WTC11 (cell line): ENCODE measurements around the gene COPZ2. TPM values are rescaled to one million over a fixed set of nuclear protein-coding genes. Genes with fewer than 3 reads are reported as not detected.

Experiments
- ATAC-seq: fragments of 200-7000 bp; cut with Tn5 transposase; 2 replicates; pipeline ENCODE4 v1.10.0; 2021; ENCODE audit warnings: mild to moderate bottlenecking, moderate library complexity
- CTCF ChIA-PET: fragments of 300-600 bp; sonication (Branson Sonifier 250); formaldehyde crosslinking; loops from one replicate; lab custom pipeline; 2021; ENCODE audit warnings: antibody characterized with exemption; lab: Charles Lee
- POLR2A ChIA-PET: fragments of 350-600 bp; sonication (Branson Sonifier 250); formaldehyde crosslinking; loops from one replicate; lab custom pipeline; 2021; ENCODE audit warnings: antibody characterized with exemption; lab: Charles Lee
- DNase-seq: peaks from one replicate; pipeline ENCODE4 v3.0.0; 2021; ENCODE audit warnings: low spot score
- H3K27ac Mint-ChIP-seq: 2 replicates; pipeline ENCODE4 v1.8.0; 2021; ENCODE audit warnings: mixed read lengths
- H3K27me3 Mint-ChIP-seq: 2 replicates; pipeline ENCODE4 v1.8.0; 2021; ENCODE audit warnings: low read depth, mild to moderate bottlenecking, moderate library complexity, mixed read lengths
- H3K36me3 Mint-ChIP-seq: 2 replicates; pipeline ENCODE4 v1.8.0; 2021; ENCODE audit warnings: mixed read lengths
- H3K4me1 Mint-ChIP-seq: 2 replicates; pipeline ENCODE4 v1.8.0; 2022; ENCODE audit warnings: mixed read lengths
- H3K4me3 Mint-ChIP-seq: 2 replicates; pipeline ENCODE4 v1.8.0; 2021; ENCODE audit warnings: mild to moderate bottlenecking, moderate library complexity, mixed read lengths
- H3K9me3 Mint-ChIP-seq: 2 replicates; pipeline ENCODE4 v1.8.0; 2021; ENCODE audit warnings: mixed read lengths
- FOXK1 ChIP-seq: sonication (generic); formaldehyde crosslinking; IDR thresholded peaks from 2 replicates; pipeline ENCODE4 v1.8.0; 2022; ENCODE audit warnings: mild to moderate bottlenecking, moderate library complexity, missing genetic modification reagents
- GTF2I ChIP-seq: fragments of 250-450 bp; sonication (Bioruptor Pico); conservative IDR thresholded peaks from 2 replicates; pipeline ENCODE4 v1.4.0; 2021; ENCODE audit warnings: mild to moderate bottlenecking
- IRF2 ChIP-seq: sonication (generic); formaldehyde crosslinking; IDR thresholded peaks from 2 replicates; pipeline ENCODE4 v1.8.0; 2022; ENCODE audit warnings: low read depth, missing genetic modification reagents, borderline replicate concordance
- MXD4 ChIP-seq: fragments of 250-450 bp; sonication (Bioruptor Pico); IDR thresholded peaks from 2 replicates; pipeline ENCODE4 v1.8.0; 2021; ENCODE audit warnings: mild to moderate bottlenecking, moderate library complexity, borderline replicate concordance
- RELA ChIP-seq: sonication (generic); formaldehyde crosslinking; IDR thresholded peaks from 2 replicates; pipeline ENCODE4 v1.8.1; 2022; ENCODE audit warnings: missing genetic modification reagents, mild to moderate bottlenecking, borderline replicate concordance
- RORB ChIP-seq: fragments of 250-450 bp; sonication (Bioruptor Pico); IDR thresholded peaks from 2 replicates; pipeline ENCODE4 v1.9.0; 2021; ENCODE audit warnings: mild to moderate bottlenecking
- SP1 ChIP-seq: sonication (generic); formaldehyde crosslinking; conservative IDR thresholded peaks from 2 replicates; pipeline ENCODE4 v1.8.1; 2022; ENCODE audit warnings: missing genetic modification reagents
- TCF7 ChIP-seq: sonication (generic); formaldehyde crosslinking; IDR thresholded peaks from 2 replicates; pipeline ENCODE4 v1.8.0; 2022; ENCODE audit warnings: mild to moderate bottlenecking, low read depth, missing genetic modification reagents, moderate library complexity
- ZNF219 ChIP-seq: sonication (generic); formaldehyde crosslinking; IDR thresholded peaks from 2 replicates; pipeline ENCODE4 v1.8.0; 2023; ENCODE audit warnings: missing genetic modification reagents, mild to moderate bottlenecking, borderline replicate concordance
- total RNA-seq: library from RNA; stranded (reverse); gene quantifications from 3 replicates; pipeline ENCODE4 v1.2.3, GENCODE V29; 2021
- TF ChIP-seq, protein P1 (sequence below): fragments of 250-450 bp; sonication (Bioruptor Pico); IDR thresholded peaks from 2 replicates; pipeline ENCODE4 v1.9.0; 2021; ENCODE audit warnings: mild to moderate bottlenecking
- TF ChIP-seq, protein P2 (sequence below): sonication (generic); formaldehyde crosslinking; IDR thresholded peaks from 2 replicates; pipeline ENCODE4 v1.8.0; 2022; ENCODE audit warnings: mild to moderate bottlenecking, missing genetic modification reagents
- TF ChIP-seq, protein P3 (sequence below): sonication (generic); formaldehyde crosslinking; IDR thresholded peaks from 2 replicates; pipeline ENCODE4 v1.8.1; 2023; ENCODE audit warnings: mild to moderate bottlenecking, missing genetic modification reagents, moderate library complexity
- TF ChIP-seq, protein P4 (sequence below): sonication (generic); formaldehyde crosslinking; IDR thresholded peaks from 2 replicates; pipeline ENCODE4 v1.8.0; 2023; ENCODE audit warnings: mild to moderate bottlenecking, missing genetic modification reagents
- TF ChIP-seq, protein P5 (sequence below): sonication (generic); formaldehyde crosslinking; IDR thresholded peaks from 2 replicates; pipeline ENCODE4 v1.8.1; 2023; ENCODE audit warnings: mild to moderate bottlenecking, missing genetic modification reagents, borderline replicate concordance
- TF ChIP-seq, protein P6 (sequence below): sonication (generic); formaldehyde crosslinking; IDR thresholded peaks from 2 replicates; pipeline ENCODE4 v1.8.1; 2023; ENCODE audit warnings: mild to moderate bottlenecking, missing genetic modification reagents
- TF ChIP-seq, protein P7 (sequence below): sonication (generic); formaldehyde crosslinking; IDR thresholded peaks from 2 replicates; pipeline ENCODE4 v1.8.1; 2023; ENCODE audit warnings: mild to moderate bottlenecking, moderate library complexity, missing genetic modification reagents

Gene COPZ2
- total RNA-seq, 1 experiment from 2014 or later: 0.44 TPM

DNA sequence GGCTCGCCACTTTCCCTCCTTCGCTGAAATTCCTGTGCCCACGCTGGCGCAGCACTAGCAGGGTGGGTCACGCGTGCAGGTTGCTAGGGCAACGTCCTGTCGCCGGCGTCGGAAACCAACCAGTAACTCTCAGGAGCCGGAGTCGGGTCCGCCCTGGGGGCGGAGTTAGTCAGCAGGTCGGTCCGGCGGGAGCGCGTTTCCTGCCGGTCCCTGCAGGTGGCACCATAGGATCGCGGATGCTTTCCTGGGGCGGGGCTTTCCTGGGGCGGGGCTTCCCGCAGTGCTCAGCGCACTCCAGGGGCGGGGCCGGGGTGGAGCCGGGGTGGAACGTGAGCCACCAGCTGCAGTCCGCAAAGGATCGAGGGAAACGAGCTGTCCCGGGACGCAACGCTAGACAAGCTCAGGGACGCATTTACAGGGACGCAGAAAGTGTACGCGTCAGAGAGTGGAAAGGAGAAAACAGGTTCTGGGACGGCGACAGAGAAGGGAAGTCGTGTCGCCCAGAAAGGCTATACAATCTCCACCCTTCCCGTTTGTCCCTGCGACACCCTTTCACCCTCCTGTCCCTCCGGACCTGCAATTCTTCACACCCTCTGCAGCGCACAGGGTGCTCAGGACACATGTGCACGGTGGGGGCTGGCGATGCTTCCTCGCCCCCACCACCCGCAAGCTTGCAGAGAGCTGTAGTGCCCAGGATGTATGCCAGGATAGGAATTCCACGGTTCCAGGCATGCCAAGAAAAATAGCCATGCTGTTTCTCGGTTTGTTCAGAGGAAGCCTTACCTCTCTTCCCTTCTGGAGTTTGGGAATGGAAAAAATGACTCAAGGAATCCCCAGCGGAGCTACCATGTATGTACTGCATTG lies 12.3 kb downstream of the COPZ2 start (continued):
- TF ChIP-seq, protein P1, sequence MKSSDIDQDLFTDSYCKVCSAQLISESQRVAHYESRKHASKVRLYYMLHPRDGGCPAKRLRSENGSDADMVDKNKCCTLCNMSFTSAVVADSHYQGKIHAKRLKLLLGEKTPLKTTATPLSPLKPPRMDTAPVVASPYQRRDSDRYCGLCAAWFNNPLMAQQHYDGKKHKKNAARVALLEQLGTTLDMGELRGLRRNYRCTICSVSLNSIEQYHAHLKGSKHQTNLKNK (CRISPR knock-in tag): no peak
- no peak for TF ChIP-seq GTF2I (CRISPR knock-in tag)
- no peak for TF ChIP-seq TCF7 (CRISPR knock-in tag)
- no peak for TF ChIP-seq IRF2
- peak; percentile 15; the same call in 1 of the 2 replicates for TF ChIP-seq FOXK1 (CRISPR knock-in tag)
- TF ChIP-seq, protein P2, sequence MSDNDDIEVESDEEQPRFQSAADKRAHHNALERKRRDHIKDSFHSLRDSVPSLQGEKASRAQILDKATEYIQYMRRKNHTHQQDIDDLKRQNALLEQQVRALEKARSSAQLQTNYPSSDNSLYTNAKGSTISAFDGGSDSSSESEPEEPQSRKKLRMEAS (CRISPR knock-in tag): peak; percentile 54; the same call in 1 of the 2 replicates
- TF ChIP-seq MXD4 (CRISPR knock-in tag): no peak
- TF ChIP-seq, protein P3, sequence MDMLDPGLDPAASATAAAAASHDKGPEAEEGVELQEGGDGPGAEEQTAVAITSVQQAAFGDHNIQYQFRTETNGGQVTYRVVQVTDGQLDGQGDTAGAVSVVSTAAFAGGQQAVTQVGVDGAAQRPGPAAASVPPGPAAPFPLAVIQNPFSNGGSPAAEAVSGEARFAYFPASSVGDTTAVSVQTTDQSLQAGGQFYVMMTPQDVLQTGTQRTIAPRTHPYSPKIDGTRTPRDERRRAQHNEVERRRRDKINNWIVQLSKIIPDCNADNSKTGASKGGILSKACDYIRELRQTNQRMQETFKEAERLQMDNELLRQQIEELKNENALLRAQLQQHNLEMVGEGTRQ (CRISPR knock-in tag): peak; percentile 63
- TF ChIP-seq, protein P4, sequence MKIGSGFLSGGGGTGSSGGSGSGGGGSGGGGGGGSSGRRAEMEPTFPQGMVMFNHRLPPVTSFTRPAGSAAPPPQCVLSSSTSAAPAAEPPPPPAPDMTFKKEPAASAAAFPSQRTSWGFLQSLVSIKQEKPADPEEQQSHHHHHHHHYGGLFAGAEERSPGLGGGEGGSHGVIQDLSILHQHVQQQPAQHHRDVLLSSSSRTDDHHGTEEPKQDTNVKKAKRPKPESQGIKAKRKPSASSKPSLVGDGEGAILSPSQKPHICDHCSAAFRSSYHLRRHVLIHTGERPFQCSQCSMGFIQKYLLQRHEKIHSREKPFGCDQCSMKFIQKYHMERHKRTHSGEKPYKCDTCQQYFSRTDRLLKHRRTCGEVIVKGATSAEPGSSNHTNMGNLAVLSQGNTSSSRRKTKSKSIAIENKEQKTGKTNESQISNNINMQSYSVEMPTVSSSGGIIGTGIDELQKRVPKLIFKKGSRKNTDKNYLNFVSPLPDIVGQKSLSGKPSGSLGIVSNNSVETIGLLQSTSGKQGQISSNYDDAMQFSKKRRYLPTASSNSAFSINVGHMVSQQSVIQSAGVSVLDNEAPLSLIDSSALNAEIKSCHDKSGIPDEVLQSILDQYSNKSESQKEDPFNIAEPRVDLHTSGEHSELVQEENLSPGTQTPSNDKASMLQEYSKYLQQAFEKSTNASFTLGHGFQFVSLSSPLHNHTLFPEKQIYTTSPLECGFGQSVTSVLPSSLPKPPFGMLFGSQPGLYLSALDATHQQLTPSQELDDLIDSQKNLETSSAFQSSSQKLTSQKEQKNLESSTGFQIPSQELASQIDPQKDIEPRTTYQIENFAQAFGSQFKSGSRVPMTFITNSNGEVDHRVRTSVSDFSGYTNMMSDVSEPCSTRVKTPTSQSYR: no peak
- TF ChIP-seq, protein P5, sequence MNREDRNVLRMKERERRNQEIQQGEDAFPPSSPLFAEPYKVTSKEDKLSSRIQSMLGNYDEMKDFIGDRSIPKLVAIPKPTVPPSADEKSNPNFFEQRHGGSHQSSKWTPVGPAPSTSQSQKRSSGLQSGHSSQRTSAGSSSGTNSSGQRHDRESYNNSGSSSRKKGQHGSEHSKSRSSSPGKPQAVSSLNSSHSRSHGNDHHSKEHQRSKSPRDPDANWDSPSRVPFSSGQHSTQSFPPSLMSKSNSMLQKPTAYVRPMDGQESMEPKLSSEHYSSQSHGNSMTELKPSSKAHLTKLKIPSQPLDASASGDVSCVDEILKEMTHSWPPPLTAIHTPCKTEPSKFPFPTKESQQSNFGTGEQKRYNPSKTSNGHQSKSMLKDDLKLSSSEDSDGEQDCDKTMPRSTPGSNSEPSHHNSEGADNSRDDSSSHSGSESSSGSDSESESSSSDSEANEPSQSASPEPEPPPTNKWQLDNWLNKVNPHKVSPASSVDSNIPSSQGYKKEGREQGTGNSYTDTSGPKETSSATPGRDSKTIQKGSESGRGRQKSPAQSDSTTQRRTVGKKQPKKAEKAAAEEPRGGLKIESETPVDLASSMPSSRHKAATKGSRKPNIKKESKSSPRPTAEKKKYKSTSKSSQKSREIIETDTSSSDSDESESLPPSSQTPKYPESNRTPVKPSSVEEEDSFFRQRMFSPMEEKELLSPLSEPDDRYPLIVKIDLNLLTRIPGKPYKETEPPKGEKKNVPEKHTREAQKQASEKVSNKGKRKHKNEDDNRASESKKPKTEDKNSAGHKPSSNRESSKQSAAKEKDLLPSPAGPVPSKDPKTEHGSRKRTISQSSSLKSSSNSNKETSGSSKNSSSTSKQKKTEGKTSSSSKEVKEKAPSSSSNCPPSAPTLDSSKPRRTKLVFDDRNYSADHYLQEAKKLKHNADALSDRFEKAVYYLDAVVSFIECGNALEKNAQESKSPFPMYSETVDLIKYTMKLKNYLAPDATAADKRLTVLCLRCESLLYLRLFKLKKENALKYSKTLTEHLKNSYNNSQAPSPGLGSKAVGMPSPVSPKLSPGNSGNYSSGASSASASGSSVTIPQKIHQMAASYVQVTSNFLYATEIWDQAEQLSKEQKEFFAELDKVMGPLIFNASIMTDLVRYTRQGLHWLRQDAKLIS (CRISPR knock-in tag): no peak
- TF ChIP-seq ZNF219 (CRISPR knock-in tag): no peak
- TF ChIP-seq SP1 (CRISPR knock-in tag): peak; percentile 85

DNA sequence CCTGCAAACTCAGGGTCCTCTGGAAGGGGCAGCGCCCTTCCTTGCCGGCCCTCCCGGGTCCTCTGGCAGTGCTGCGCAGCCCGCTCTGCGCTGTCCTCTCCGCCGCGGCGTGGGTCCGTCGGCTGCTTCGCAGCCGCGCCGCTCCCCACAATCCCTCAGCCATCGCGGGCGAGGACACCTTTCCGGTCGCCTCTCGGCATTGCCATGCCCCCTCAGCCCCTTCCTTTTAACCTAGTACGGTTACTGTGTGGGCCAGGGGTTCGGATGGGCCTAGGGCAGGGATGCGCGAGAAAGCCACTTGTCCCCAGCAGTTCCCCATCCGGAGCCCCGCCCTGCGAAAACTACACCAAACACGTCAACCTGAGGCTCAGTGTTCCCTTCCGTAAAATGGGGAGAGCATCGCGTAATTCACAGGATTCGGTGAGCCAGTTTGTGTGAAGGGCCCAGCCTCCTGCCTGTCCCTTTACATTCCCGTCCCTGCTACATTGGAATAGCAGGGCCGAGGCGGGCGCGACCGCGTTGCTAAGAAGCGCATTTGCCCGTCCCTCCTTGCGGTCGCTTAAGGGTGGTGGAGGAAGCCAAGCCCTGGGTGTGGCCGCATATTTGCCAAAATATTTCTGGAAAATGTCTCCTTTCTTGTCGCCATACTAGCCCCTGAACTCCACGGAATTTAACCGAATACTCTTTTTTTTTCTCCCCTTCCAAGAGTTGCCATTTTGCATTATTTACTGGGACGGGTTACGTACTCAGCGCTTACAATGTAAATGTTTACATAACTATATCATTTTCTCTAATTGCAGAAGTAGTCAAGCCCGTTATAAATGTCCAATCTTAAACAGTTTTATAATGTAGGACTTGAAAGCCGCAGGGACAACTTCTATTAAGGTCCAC lies 13.2 kb downstream of the COPZ2 start:
- Mint-ChIP-seq H3K27me3 (peaks cover 38% of the 10 kb centered on the region), H3K9me3 (no peaks in the 10 kb centered on the region), H3K27ac (no peak overlapping the region), H3K4me3 (peak overlapping the region; percentile 74), H3K36me3 (no peaks in the 10 kb centered on the region), H3K4me1 (peaks cover 25% of the 10 kb centered on the region)
- CTCF ChIA-PET: interaction anchor here (0.7 to 3.8 kb wide), 36 partner anchors 11 to 612 kb away, joined by 3 to 108 read pairs (median 6); partner anchors contain the start of genes CBX1, CDK5RAP3, NFE2L1 and PNPO
- POLR2A ChIA-PET: interaction anchor here (0.6 to 2.4 kb wide), 3 partner anchors 24 to 49 kb away, joined by 7 to 22 read pairs (median 12); partner anchors contain the start of gene NFE2L1
- peak; percentile 52 for DNase-seq
- ATAC-seq: no peak
- TF ChIP-seq, protein P2 (CRISPR knock-in tag): no peak
- no peak for TF ChIP-seq MXD4 (CRISPR knock-in tag)
- TF ChIP-seq FOXK1 (CRISPR knock-in tag): no peak
- TF ChIP-seq RORB: no peak
- TF ChIP-seq, protein P6, sequence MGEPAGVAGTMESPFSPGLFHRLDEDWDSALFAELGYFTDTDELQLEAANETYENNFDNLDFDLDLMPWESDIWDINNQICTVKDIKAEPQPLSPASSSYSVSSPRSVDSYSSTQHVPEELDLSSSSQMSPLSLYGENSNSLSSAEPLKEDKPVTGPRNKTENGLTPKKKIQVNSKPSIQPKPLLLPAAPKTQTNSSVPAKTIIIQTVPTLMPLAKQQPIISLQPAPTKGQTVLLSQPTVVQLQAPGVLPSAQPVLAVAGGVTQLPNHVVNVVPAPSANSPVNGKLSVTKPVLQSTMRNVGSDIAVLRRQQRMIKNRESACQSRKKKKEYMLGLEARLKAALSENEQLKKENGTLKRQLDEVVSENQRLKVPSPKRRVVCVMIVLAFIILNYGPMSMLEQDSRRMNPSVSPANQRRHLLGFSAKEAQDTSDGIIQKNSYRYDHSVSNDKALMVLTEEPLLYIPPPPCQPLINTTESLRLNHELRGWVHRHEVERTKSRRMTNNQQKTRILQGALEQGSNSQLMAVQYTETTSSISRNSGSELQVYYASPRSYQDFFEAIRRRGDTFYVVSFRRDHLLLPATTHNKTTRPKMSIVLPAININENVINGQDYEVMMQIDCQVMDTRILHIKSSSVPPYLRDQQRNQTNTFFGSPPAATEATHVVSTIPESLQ (CRISPR knock-in tag): no peak
- no peak for TF ChIP-seq RELA (CRISPR knock-in tag)
- TF ChIP-seq SP1 (CRISPR knock-in tag): no peak
- TF ChIP-seq, protein P7, sequence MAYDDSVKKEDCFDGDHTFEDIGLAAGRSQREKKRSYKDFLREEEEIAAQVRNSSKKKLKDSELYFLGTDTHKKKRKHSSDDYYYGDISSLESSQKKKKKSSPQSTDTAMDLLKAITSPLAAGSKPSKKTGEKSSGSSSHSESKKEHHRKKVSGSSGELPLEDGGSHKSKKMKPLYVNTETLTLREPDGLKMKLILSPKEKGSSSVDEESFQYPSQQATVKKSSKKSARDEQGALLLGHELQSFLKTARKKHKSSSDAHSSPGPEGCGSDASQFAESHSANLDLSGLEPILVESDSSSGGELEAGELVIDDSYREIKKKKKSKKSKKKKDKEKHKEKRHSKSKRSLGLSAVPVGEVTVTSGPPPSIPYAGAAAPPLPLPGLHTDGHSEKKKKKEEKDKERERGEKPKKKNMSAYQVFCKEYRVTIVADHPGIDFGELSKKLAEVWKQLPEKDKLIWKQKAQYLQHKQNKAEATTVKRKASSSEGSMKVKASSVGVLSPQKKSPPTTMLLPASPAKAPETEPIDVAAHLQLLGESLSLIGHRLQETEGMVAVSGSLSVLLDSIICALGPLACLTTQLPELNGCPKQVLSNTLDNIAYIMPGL: 0 out of 2 replicates have a peak, but pooled peaks have one; percentile 12
